B cell (primary cell): ENCODE measurements around the gene RASD1. TPM values are rescaled to one million over a fixed set of nuclear protein-coding genes. Genes with fewer than 3 reads are reported as not detected.

ENCODE experiments used
- ATAC-seq: fragments of 200-7000 bp; cut with Tn5 transposase; one replicate; pipeline ENCODE4 v1.10.0; 2021; ENCODE audit warnings: low read depth, mild to moderate bottlenecking, moderate number of reproducible peaks, moderate library complexity
- CTCF ChIA-PET: fragments of 350-600 bp; sonication (Branson Sonifier 250); formaldehyde crosslinking; loops from one replicate; lab custom pipeline; 2021; ENCODE audit warnings: antibody characterized with exemption, inconsistent platforms; lab: Charles Lee
- POLR2A ChIA-PET: fragments of 350-600 bp; sonication (Branson Sonifier 250); formaldehyde crosslinking; loops from one replicate; lab custom pipeline; 2021; ENCODE audit warnings: antibody characterized with exemption; lab: Charles Lee
- DNase-seq: peaks from one replicate; pipeline ENCODE4 v3.0.0; 2013
- H2AFZ ChIP-seq: 2 replicates; pipeline ENCODE4 v1.6.1; 2012; ENCODE audit warnings: mild to moderate bottlenecking, low read depth, low read length; ENCODE audit not compliant: insufficient read depth, poor library complexity, severe bottlenecking
- H3K27ac ChIP-seq, 2 donors: 1 replicate in 1 of 2; 2 replicates in 1 of 2; pipeline ENCODE4 v1.5.1; 2012 to 2013; ENCODE audit warnings: low read length in 2 of 2, mild to moderate bottlenecking in 2 of 2, moderate library complexity in 1 of 2
- H3K27me3 ChIP-seq, 4 experiments: fragments of 200-600 bp in 1 of 4; sonication (generic) in 1 of 4; replicated peaks in 1 of 4; 1 replicate in 2 of 4; 2 replicates in 2 of 4; pipeline versions ENCODE4 v1.6.1 to v1.7.0; 2013 to 2016; ENCODE audit warnings: low read length in 3 of 4, mild to moderate bottlenecking in 2 of 4, mixed read lengths in 1 of 4, moderate library complexity in 1 of 4; ENCODE audit not compliant: insufficient read depth in 4 of 4, control insufficient read depth in 3 of 4; ENCODE audit errors: control extremely low read depth in 1 of 4
- H3K36me3 ChIP-seq, 2 experiments: replicated peaks in 1 of 2; 1 replicate in 1 of 2; 2 replicates in 1 of 2; pipeline versions ENCODE4 v1.6.1 to v1.7.1; 2013; ENCODE audit warnings: low read length in 1 of 2; ENCODE audit not compliant: insufficient read depth in 2 of 2, control insufficient read depth in 1 of 2; ENCODE audit errors: control extremely low read depth in 1 of 2, extremely low read depth in 1 of 2
- H3K4me1 ChIP-seq, 2 donors: fragments of 200-600 bp in 1 of 2; sonication (generic) in 1 of 2; 1 replicate in 1 of 2; 2 replicates in 1 of 2; pipeline versions ENCODE4 v1.5.1 to v1.6.1; 2013 to 2017; ENCODE audit warnings: low read length in 2 of 2; ENCODE audit not compliant: control insufficient read depth in 2 of 2, insufficient read depth in 2 of 2
- H3K4me2 ChIP-seq: replicated peaks from 2 replicates; pipeline ENCODE3; 2012; ENCODE audit warnings: mild to moderate bottlenecking, low read depth, low read length; ENCODE audit not compliant: poor library complexity, severe bottlenecking
- H3K4me3 ChIP-seq, 5 experiments: fragments of 200-600 bp in 1 of 5; sonication (generic) in 1 of 5; 1 replicate in 3 of 5; 2 replicates in 2 of 5; pipeline versions ENCODE4 v1.5.1 to v1.7.0; 2011 to 2016; ENCODE audit warnings: low read length in 4 of 5, mild to moderate bottlenecking in 4 of 5, low read depth in 2 of 5, control low read depth in 1 of 5, moderate library complexity in 1 of 5; ENCODE audit not compliant: insufficient read depth in 1 of 5; ENCODE audit errors: control extremely low read depth in 1 of 5, extremely low read depth in 1 of 5
- H3K79me2 ChIP-seq: fragments of 200-600 bp; sonication (generic); one replicate; pipeline ENCODE4 v1.6.0; 2016; ENCODE audit warnings: low read length; ENCODE audit not compliant: control insufficient read depth, insufficient read depth
- H3K9ac ChIP-seq: fragments of 200-600 bp; sonication (generic); 2 replicates; pipeline ENCODE4 v1.6.1; 2017; ENCODE audit warnings: mild to moderate bottlenecking, low read length, moderate library complexity
- H3K9me3 ChIP-seq, 3 donors: one replicate each; pipeline versions ENCODE4 v1.6.1 to v1.7.1; 2013; ENCODE audit warnings: low read length in 2 of 3; ENCODE audit not compliant: control insufficient read depth in 2 of 3, insufficient read depth in 1 of 3; ENCODE audit errors: control extremely low read depth in 1 of 3
- H4K20me1 ChIP-seq: 2 replicates; pipeline ENCODE4 v1.6.0; 2012; ENCODE audit warnings: mild to moderate bottlenecking, low read length; ENCODE audit not compliant: insufficient read depth, control insufficient read depth, poor library complexity, severe bottlenecking
- H3K27ac Mint-ChIP-seq: one replicate; pipeline ENCODE4 v1.8.0; 2021; ENCODE audit warnings: mixed read lengths
- H3K27me3 Mint-ChIP-seq: one replicate; pipeline ENCODE4 v1.8.0; 2021; ENCODE audit warnings: mixed read lengths
- H3K4me1 Mint-ChIP-seq: one replicate; pipeline ENCODE4 v1.8.0; 2021; ENCODE audit warnings: mixed read lengths
- H3K4me3 Mint-ChIP-seq: one replicate; pipeline ENCODE4 v1.8.0; 2021; ENCODE audit warnings: mixed read lengths
- H3K9me3 Mint-ChIP-seq: one replicate; pipeline ENCODE4 v1.8.0; 2022; ENCODE audit warnings: mixed read lengths; ENCODE audit not compliant: insufficient read depth
- EZH2 ChIP-seq: IDR thresholded peaks from 2 replicates; pipeline ENCODE4 v1.6.1; 2012; ENCODE audit warnings: borderline replicate concordance, low read depth, mild to moderate bottlenecking, moderate library complexity, low read length; ENCODE audit not compliant: insufficient read depth, poor library complexity, severe bottlenecking
- WGBS: methylation state at CpG from one replicate; pipeline ENCODE4 v1.1.5; 2013; ENCODE audit warnings: missing lambda C conversion rate; ENCODE audit not compliant: insufficient coverage; 5-methylcytosine and 5-hydroxymethylcytosine counted together
- intact Hi-C: fragments of 100-400 bp; cut with micrococcal nuclease; formaldehyde crosslinking; loops from one replicate; pipeline ENCODE4 v1.10.0; 2022
- polyA plus RNA-seq: library from polyadenylated mRNA; depleted of rRNA; stranded (reverse); fragments of >200 nt; gene quantifications from 2 replicates; pipeline ENCODE4 v1.2.3, GENCODE V29; 2012
- total RNA-seq, 2 donors: library from RNA; stranded (reverse); fragments of 120-200 nt in 1 of 2; gene quantifications; 1 replicate in 1 of 2; 2 replicates in 1 of 2; pipeline versions ENCODE4 v1.2.3 to v1.2.4, GENCODE V29; 2013 to 2022
- TF ChIP-seq, protein P1 (sequence below): fragments of 200-600 bp; IDR thresholded peaks from one replicate; pipeline ENCODE4 v1.8.0; 2022; ENCODE audit warnings: antibody characterized with exemption, mild to moderate bottlenecking

Gene RASD1
- total and polyA plus RNA-seq, 2 donors (not counting 1 experiment from before 2014, with no cell fraction given) = 0.95 to 3.2 TPM

DNA sequence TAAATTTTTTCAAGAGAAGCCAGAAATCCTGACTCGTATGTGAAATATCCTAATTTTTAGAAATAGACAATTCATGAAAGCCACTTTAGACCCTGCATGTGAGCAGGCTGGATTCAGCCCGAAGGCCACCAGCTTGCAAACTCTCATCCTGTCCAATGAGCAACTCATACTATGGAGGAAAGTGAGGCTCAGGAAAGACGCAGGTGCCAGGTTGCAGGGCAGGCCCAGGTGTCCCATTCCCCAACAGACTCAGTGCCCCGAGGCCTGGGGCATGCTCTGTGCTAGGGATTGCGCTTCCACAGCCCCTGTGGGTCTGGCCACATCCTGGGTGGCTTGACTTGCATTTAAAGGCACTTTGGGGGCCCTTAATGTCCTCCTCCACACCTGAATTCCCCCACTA lies 16.7 kb upstream of the RASD1 start:
- no peak overlapping the region for H3K27ac ChIP-seq

DNA sequence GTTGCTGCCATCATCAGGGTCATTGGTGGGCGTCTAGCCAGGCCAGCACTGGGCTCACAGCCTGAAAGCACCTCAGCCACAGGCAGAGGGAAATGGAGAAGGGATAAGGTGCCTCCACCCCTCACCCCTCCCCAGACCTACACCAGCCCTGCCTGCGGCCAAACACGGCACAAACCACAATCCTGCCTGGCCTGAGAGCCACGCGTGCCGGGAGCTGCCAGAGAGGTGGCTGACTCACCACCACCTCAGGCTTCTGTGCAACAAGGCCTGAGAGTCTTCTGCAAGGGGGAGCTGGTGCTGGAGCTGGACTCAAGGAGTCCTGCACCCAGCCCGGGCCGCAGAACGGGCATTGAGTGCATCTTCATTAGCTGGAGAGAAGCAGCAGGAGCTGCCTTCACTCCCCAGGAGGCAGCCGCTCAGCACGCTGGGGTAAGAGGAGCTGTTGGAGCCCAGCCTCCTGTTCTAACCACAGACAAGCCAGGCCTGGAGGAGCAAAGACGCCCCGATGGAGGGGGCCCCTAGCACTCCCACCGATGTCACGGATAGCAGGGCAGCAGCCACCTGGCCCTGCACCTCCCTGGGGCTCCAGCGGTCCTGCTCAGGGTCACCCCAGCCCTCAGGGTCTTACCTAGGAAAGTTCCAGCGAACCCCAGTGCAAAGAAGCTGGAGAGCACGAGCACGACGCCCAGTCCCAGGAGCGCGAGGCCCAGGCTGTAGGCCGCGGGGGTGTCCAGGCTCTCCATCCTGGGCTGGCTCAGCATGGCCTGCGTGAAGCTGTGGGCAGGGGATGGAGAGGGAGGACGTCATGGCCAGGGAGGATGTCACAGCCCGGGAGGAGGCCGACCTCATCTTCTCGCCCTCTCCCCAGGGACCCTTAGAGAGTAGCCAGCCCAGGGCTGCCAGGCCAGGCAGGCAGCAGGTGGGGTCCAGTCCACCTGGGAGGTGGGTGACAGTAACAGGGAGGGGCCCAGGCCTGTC lies 16.0 kb upstream of the RASD1 start:
- Histone ChIP-seq H3K79me2 (no peaks in the 10 kb centered on the region), H2AFZ (no peak overlapping the region), H3K36me3 (no peaks in the 10 kb centered on the region), H3K4me1 (no peaks in the 10 kb centered on the region), H3K27me3 (no peaks in the 10 kb centered on the region), H3K27ac (no peak overlapping the region), H4K20me1 (no peaks in the 10 kb centered on the region), H3K9me3 (no peaks in the 10 kb centered on the region), H3K9ac (no peak overlapping the region), H3K4me2 (no peak overlapping the region), H3K4me3 (no peak overlapping the region)
- Mint-ChIP-seq H3K4me1 (no peaks in the 10 kb centered on the region), H3K27me3 (no peaks in the 10 kb centered on the region), H3K4me3 (no peak overlapping the region), H3K27ac (no peak overlapping the region), H3K9me3 (no peaks in the 10 kb centered on the region)
- no peak for ATAC-seq
- TF ChIP-seq, protein P1, sequence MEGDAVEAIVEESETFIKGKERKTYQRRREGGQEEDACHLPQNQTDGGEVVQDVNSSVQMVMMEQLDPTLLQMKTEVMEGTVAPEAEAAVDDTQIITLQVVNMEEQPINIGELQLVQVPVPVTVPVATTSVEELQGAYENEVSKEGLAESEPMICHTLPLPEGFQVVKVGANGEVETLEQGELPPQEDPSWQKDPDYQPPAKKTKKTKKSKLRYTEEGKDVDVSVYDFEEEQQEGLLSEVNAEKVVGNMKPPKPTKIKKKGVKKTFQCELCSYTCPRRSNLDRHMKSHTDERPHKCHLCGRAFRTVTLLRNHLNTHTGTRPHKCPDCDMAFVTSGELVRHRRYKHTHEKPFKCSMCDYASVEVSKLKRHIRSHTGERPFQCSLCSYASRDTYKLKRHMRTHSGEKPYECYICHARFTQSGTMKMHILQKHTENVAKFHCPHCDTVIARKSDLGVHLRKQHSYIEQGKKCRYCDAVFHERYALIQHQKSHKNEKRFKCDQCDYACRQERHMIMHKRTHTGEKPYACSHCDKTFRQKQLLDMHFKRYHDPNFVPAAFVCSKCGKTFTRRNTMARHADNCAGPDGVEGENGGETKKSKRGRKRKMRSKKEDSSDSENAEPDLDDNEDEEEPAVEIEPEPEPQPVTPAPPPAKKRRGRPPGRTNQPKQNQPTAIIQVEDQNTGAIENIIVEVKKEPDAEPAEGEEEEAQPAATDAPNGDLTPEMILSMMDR = no peak
- no peak for TF ChIP-seq EZH2
- CTCF ChIA-PET = no interaction called here
- POLR2A ChIA-PET = no interaction called here
- intact Hi-C loops = no loop called here
- DNase-seq = no peak
- 65% methylated on average over 26 of the region's 29 CpGs for WGBS

More for the DNA sequence above, 16.7 kb upstream of the RASD1 start:
- Mint-ChIP-seq H3K9me3 (no peaks in the 10 kb centered on the region), H3K27ac (no peak overlapping the region), H3K4me1 (no peaks in the 10 kb centered on the region), H3K4me3 (no peak overlapping the region), H3K27me3 (no peaks in the 10 kb centered on the region)
- H3K4me2 ChIP-seq = no peak overlapping the region
- no peak for TF ChIP-seq EZH2
- TF ChIP-seq, protein P1 = no peak
- no peaks in the 10 kb centered on the region for H3K9me3 ChIP-seq
- H3K79me2 ChIP-seq = no peaks in the 10 kb centered on the region
- no peaks in the 10 kb centered on the region for H3K4me1 ChIP-seq
- ATAC-seq = no peak
- no peak overlapping the region for H3K4me3 ChIP-seq
- no peak overlapping the region for H2AFZ ChIP-seq
- no peaks in the 10 kb centered on the region for H4K20me1 ChIP-seq
- H3K36me3 ChIP-seq = no peaks in the 10 kb centered on the region
- CTCF ChIA-PET = no interaction called here
- POLR2A ChIA-PET = no interaction called here
- DNase-seq = no peak
- H3K9ac ChIP-seq = no peak overlapping the region
- WGBS = 84% methylated on average over 3 of the region's 5 CpGs
- intact Hi-C loops = no loop called here
- H3K27me3 ChIP-seq = no peaks in the 10 kb centered on the region
